GM23338 (cell line): Measurements from ENCODE around the gene NPHP4.

Experiments
- CTCF ChIP-seq, 2 experiments: fragments of 200-600 bp in 1 of 2; sonication (generic) in 1 of 2; conservative IDR thresholded peaks; 2 replicates each; pipeline versions ENCODE4 v1.5.1 to v1.6.1; 2016 to 2017; ENCODE audit warnings: antibody characterized with exemption in 2 of 2, low read depth in 2 of 2, mild to moderate bottlenecking in 2 of 2, moderate library complexity in 1 of 2
- POLR2AphosphoS5 ChIP-seq: IDR thresholded peaks from 2 replicates; pipeline ENCODE4 v1.6.1; 2016; ENCODE audit warnings: antibody characterized with exemption, low read depth
- REST ChIP-seq: IDR thresholded peaks from one replicate; pipeline ENCODE4 v1.6.1; 2018; ENCODE audit warnings: antibody characterized with exemption; ENCODE audit not compliant: unreplicated experiment

GRCh38 chr1:5927506-5928370, 64.5 kb downstream of the NPHP4 start:
- TF ChIP-seq POLR2AphosphoS5: no peak
- TF ChIP-seq CTCF (conservative IDR thresholded peaks at IDR 0.05; ENCODE audit: low read depth in 2 of 2): no peak
- no peak for TF ChIP-seq REST
